Endothelial cell (in vitro differentiated cells): ENCODE results near the gene PCDH1. TPM values are rescaled to one million over a fixed set of nuclear protein-coding genes. Genes with fewer than 3 reads are reported as not detected.

ENCODE experiments used
- DNase-seq: peaks from one replicate; pipeline ENCODE4 v3.0.0; 2021; ENCODE audit warnings: low spot score
- H3K27ac Mint-ChIP-seq: one replicate; pipeline ENCODE4 v1.8.0; 2021; ENCODE audit warnings: mixed read lengths, inconsistent platforms; ENCODE audit not compliant: unreplicated experiment
- H3K27me3 Mint-ChIP-seq: one replicate; pipeline ENCODE4 v1.8.0; 2021; ENCODE audit warnings: mild to moderate bottlenecking, moderate library complexity, mixed read lengths, inconsistent platforms; ENCODE audit not compliant: unreplicated experiment
- H3K36me3 Mint-ChIP-seq: one replicate; pipeline ENCODE4 v1.8.0; 2021; ENCODE audit warnings: mild to moderate bottlenecking, low read depth, mixed read lengths, inconsistent platforms; ENCODE audit not compliant: unreplicated experiment
- H3K4me1 Mint-ChIP-seq: one replicate; pipeline ENCODE4 v1.8.0; 2021; ENCODE audit warnings: mild to moderate bottlenecking, mixed read lengths, inconsistent platforms; ENCODE audit not compliant: unreplicated experiment
- H3K4me3 Mint-ChIP-seq: one replicate; pipeline ENCODE4 v1.8.0; 2021; ENCODE audit warnings: mild to moderate bottlenecking, mixed read lengths, inconsistent platforms; ENCODE audit not compliant: unreplicated experiment
- H3K9me3 Mint-ChIP-seq: one replicate; pipeline ENCODE4 v1.8.0; 2021; ENCODE audit warnings: mixed read lengths, inconsistent platforms; ENCODE audit not compliant: unreplicated experiment
- CTCF ChIP-seq: fragments of 200-600 bp; sonication (generic); IDR thresholded peaks from one replicate; pipeline ENCODE4 v1.5.0; 2021; ENCODE audit warnings: antibody characterized with exemption; ENCODE audit not compliant: unreplicated experiment
- total RNA-seq: library from RNA; stranded (reverse); fragmentation: NEBNext Ultra II Directional; extraction: Animal tissue kit (Norgen Biotek cat#: 25700); gene quantifications from one replicate; pipeline ENCODE4 v1.2.1, GENCODE V29; 2021; ENCODE audit not compliant: unreplicated experiment

Gene PCDH1
- total RNA-seq, 1 donor from 2014 or later: 140 TPM

GRCh38 chr5:141851195-141851874 lies 26.9 kb downstream of the PCDH1 start:
- no peak for TF ChIP-seq CTCF
- H3K27me3 Mint-ChIP-seq: peaks cover 10% of the 10 kb centered on the region
- DNase-seq: no peak
- H3K4me3 Mint-ChIP-seq: no peak overlapping the region
- peak overlapping the region; percentile 83 for H3K27ac Mint-ChIP-seq
- H3K9me3 Mint-ChIP-seq: no peaks in the 10 kb centered on the region
- peaks cover 40% of the 10 kb centered on the region for H3K4me1 Mint-ChIP-seq
- peaks cover 23% of the 10 kb centered on the region for H3K36me3 Mint-ChIP-seq

DNA sequence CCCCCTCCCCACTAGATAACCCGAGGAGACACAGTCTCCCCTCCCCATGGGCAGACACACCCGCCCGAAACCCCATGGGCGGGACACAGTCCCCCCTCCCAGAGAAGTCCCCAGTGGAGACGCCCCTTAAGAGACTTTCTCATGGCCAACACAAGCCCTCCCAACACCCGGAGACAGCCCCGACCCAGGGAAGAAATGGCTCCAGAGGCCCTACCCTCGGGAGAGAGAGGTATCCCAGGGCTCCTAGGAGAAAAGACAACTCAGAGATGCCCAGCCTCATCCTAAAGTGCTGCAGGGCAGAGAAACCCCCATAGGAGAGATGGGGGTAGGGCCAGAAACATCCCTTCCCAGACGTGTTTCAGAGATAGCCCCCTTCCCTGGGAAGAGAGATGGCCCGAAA lies 27.4 kb downstream of the PCDH1 start:
- H3K9me3 Mint-ChIP-seq: no peaks in the 10 kb centered on the region
- no peak overlapping the region for H3K4me3 Mint-ChIP-seq
- no peak for DNase-seq
- TF ChIP-seq CTCF: no peak
- H3K36me3 Mint-ChIP-seq: peaks cover 22% of the 10 kb centered on the region
- H3K27ac Mint-ChIP-seq: peak overlapping the region; percentile 82
- peaks cover 14% of the 10 kb centered on the region for H3K27me3 Mint-ChIP-seq
- peaks cover 46% of the 10 kb centered on the region for H3K4me1 Mint-ChIP-seq

- Mint-ChIP-seq H3K9me3 (no peaks in the 10 kb centered on the region), H3K4me1 (peaks cover 47% of the 10 kb centered on the region), H3K36me3 (peaks cover 21% of the 10 kb centered on the region), H3K27me3 (peaks cover 15% of the 10 kb centered on the region), H3K27ac (peak overlapping the region; percentile 94), H3K4me3 (peak overlapping the region; percentile 71)
- no peak for DNase-seq
- no peak for TF ChIP-seq CTCF
These were observed 27.9 kb downstream of the PCDH1 start for GRCh38 chr5:141850244-141850768.

GRCh38 chr5:141849415-141850243 lies 28.6 kb downstream of the PCDH1 start:
- Mint-ChIP-seq H3K4me3 (peak overlapping the region; percentile 71), H3K27ac (peak overlapping the region; percentile 95), H3K9me3 (no peaks in the 10 kb centered on the region), H3K4me1 (peaks cover 51% of the 10 kb centered on the region), H3K27me3 (peaks cover 16% of the 10 kb centered on the region), H3K36me3 (peaks cover 22% of the 10 kb centered on the region)
- TF ChIP-seq CTCF: no peak
- peak; percentile 89 for DNase-seq
